GM12865 (cell line): ENCODE results near the gene TRPV5.

Experiments
- DNase-seq: peaks from one replicate; pipeline ENCODE4 v3.0.0; 2010; ENCODE audit warnings: low read depth
- H3K4me3 ChIP-seq: 2 replicates; pipeline ENCODE4 v1.5.1; 2011; ENCODE audit warnings: mild to moderate bottlenecking, low read depth, low read length, control low read depth
- TF ChIP-seq, protein P1 (sequence below): IDR thresholded peaks from 2 replicates; pipeline ENCODE4 v1.5.1; 2011; ENCODE audit warnings: low read length, control low read depth, low read depth, inconsistent platforms; ENCODE audit not compliant: insufficient read depth; ENCODE audit errors: missing control alignments

The TRPV5 gene

DNA sequence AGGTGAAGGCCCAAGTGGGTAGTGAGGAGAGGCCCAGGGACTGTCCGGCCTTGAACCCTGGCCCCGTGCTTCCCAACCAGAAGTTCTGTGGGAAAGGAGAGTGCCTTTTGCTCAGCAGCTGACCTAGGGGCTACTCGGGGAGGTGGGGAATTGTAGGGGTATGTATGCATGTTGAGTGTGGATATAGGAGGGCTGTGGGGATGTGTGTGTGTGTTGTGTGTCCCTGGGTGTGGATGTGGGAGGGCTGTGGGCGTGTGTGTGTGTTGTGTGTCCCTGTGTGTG is 66.5 kb downstream of the TRPV5 start:
- TF ChIP-seq, protein P1, sequence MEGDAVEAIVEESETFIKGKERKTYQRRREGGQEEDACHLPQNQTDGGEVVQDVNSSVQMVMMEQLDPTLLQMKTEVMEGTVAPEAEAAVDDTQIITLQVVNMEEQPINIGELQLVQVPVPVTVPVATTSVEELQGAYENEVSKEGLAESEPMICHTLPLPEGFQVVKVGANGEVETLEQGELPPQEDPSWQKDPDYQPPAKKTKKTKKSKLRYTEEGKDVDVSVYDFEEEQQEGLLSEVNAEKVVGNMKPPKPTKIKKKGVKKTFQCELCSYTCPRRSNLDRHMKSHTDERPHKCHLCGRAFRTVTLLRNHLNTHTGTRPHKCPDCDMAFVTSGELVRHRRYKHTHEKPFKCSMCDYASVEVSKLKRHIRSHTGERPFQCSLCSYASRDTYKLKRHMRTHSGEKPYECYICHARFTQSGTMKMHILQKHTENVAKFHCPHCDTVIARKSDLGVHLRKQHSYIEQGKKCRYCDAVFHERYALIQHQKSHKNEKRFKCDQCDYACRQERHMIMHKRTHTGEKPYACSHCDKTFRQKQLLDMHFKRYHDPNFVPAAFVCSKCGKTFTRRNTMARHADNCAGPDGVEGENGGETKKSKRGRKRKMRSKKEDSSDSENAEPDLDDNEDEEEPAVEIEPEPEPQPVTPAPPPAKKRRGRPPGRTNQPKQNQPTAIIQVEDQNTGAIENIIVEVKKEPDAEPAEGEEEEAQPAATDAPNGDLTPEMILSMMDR = no peak
- H3K4me3 ChIP-seq = no peak overlapping the region
- no peak for DNase-seq

- TF ChIP-seq, protein P1 = peak; percentile 45
- DNase-seq = no peak
- H3K4me3 ChIP-seq = no peak overlapping the region
Measured at GRCh38 chr7:142866361-142867096, 67.0 kb downstream of the TRPV5 start.

GRCh38 chr7:142865766-142866165 is 67.8 kb downstream of the TRPV5 start:
- no peak overlapping the region for H3K4me3 ChIP-seq
- DNase-seq = no peak
- TF ChIP-seq, protein P1 = no peak

- DNase-seq = no peak
- no peak overlapping the region for H3K4me3 ChIP-seq
- TF ChIP-seq, protein P1 = no peak
Measured at GRCh38 chr7:142864980-142865747, 68.4 kb downstream of the TRPV5 start.

DNA sequence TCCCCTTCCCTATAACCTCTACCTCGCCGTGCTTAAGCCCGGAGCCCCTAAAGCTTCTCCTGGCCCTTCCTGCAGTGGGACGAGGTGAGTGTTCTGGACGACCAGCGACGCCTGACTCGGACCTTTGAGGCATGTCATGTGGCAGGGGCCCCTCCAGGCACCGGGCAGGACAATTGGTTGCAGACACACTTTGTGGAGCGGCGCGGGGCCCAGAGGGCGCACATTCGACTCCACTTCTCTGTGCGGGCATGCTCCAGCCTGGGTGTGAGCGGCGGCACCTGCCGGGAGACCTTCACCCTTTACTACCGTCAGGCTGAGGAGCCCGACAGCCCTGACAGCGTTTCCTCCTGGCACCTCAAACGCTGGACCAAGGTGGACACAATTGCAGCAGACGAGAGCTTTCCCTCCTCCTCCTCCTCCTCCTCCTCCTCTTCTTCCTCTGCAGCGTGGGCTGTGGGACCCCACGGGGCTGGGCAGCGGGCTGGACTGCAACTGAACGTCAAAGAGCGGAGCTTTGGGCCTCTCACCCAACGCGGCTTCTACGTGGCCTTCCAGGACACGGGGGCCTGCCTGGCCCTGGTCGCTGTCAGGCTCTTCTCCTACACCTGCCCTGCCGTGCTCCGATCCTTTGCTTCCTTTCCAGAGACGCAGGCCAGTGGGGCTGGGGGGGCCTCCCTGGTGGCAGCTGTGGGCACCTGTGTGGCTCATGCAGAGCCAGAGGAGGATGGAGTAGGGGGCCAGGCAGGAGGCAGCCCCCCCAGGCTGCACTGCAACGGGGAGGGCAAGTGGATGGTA is 69.5 kb downstream of the TRPV5 start:
- H3K4me3 ChIP-seq = no peak overlapping the region
- TF ChIP-seq, protein P1 = no peak
- no peak for DNase-seq

- TF ChIP-seq, protein P1 = no peak
- DNase-seq = no peak
- H3K4me3 ChIP-seq = no peak overlapping the region
Measured at GRCh38 chr7:142862786-142863400, 70.7 kb downstream of the TRPV5 start.
